ENCODE measurements around the gene ARHGAP26.

The ARHGAP26 gene

GRCh38 chr5:143172739-143173138 is 402.6 kb downstream of the ARHGAP26 start:
- Mint-ChIP-seq H3K27ac (no peak overlapping the region), H3K27me3 (no peaks in the 10 kb centered on the region), H3K36me3 (peaks cover 4% of the 10 kb centered on the region), H3K9me3 (no peaks in the 10 kb centered on the region), H3K4me3 (no peak overlapping the region), H3K4me1 (no peaks in the 10 kb centered on the region)
- DNase-seq (ENCODE audit: low spot score in 2 of 2) (no peak), ATAC-seq (ENCODE audit: low read depth) (no peak)

GRCh38 chr5:143173139-143173889 is 403.1 kb downstream of the ARHGAP26 start:
- no peaks in the 10 kb centered on the region for H3K9me3 Mint-ChIP-seq
- H3K27me3 Mint-ChIP-seq, result no peaks in the 10 kb centered on the region
- no peaks in the 10 kb centered on the region for H3K4me1 Mint-ChIP-seq
- ATAC-seq (ENCODE audit: low read depth) (no peak), DNase-seq (ENCODE audit: low spot score in 2 of 2) (no peak)
- H3K36me3 Mint-ChIP-seq, result peaks cover 4% of the 10 kb centered on the region
- H3K27ac Mint-ChIP-seq, result no peak overlapping the region
- no peak overlapping the region for H3K4me3 Mint-ChIP-seq

- DNase-seq (ENCODE audit: low spot score in 2 of 2) (no peak), ATAC-seq (ENCODE audit: low read depth) (no peak)
- H3K27me3 Mint-ChIP-seq, result no peaks in the 10 kb centered on the region
- no peak overlapping the region for H3K27ac Mint-ChIP-seq
- H3K4me3 Mint-ChIP-seq, result no peak overlapping the region
- H3K9me3 Mint-ChIP-seq, result no peaks in the 10 kb centered on the region
- H3K4me1 Mint-ChIP-seq, result no peaks in the 10 kb centered on the region
- peaks cover 4% of the 10 kb centered on the region for H3K36me3 Mint-ChIP-seq
Measured at GRCh38 chr5:143174714-143175398, 404.7 kb downstream of the ARHGAP26 start.

GRCh38 chr5:143176048-143176447 is 405.9 kb downstream of the ARHGAP26 start:
- ATAC-seq (ENCODE audit: low read depth) (no peak), DNase-seq (ENCODE audit: low spot score in 2 of 2) (no peak)
- Mint-ChIP-seq H3K27me3 (no peaks in the 10 kb centered on the region), H3K27ac (no peak overlapping the region), H3K4me3 (no peak overlapping the region), H3K9me3 (no peaks in the 10 kb centered on the region), H3K36me3 (peaks cover 4% of the 10 kb centered on the region), H3K4me1 (no peaks in the 10 kb centered on the region)

- Mint-ChIP-seq H3K27me3 (no peaks in the 10 kb centered on the region), H3K36me3 (peaks cover 4% of the 10 kb centered on the region), H3K4me1 (peaks cover 6% of the 10 kb centered on the region), H3K9me3 (no peaks in the 10 kb centered on the region), H3K4me3 (no peak overlapping the region), H3K27ac (no peak overlapping the region)
- DNase-seq (ENCODE audit: low spot score in 2 of 2) (no peak), ATAC-seq (ENCODE audit: low read depth) (no peak)
Measured at GRCh38 chr5:143177263-143177983, 407.2 kb downstream of the ARHGAP26 start.

- Mint-ChIP-seq H3K27me3 (no peaks in the 10 kb centered on the region), H3K27ac (no peak overlapping the region), H3K4me3 (no peak overlapping the region), H3K36me3 (no peaks in the 10 kb centered on the region), H3K4me1 (peaks cover 18% of the 10 kb centered on the region), H3K9me3 (no peaks in the 10 kb centered on the region)
- ATAC-seq (ENCODE audit: low read depth), result no peak
- no peak for DNase-seq (ENCODE audit: low spot score in 2 of 2)
Measured at GRCh38 chr5:143179126-143179740, 409.1 kb downstream of the ARHGAP26 start.

GRCh38 chr5:143180751-143181150 is 410.6 kb downstream of the ARHGAP26 start:
- H3K4me3 Mint-ChIP-seq, result no peak overlapping the region
- no peaks in the 10 kb centered on the region for H3K36me3 Mint-ChIP-seq
- H3K27me3 Mint-ChIP-seq, result no peaks in the 10 kb centered on the region
- DNase-seq (ENCODE audit: low spot score in 2 of 2) (no peak), ATAC-seq (ENCODE audit: low read depth) (no peak)
- H3K4me1 Mint-ChIP-seq, result peaks cover 18% of the 10 kb centered on the region
- no peak overlapping the region for H3K27ac Mint-ChIP-seq
- H3K9me3 Mint-ChIP-seq, result no peaks in the 10 kb centered on the region

- Mint-ChIP-seq H3K9me3 (no peaks in the 10 kb centered on the region), H3K4me1 (peaks cover 18% of the 10 kb centered on the region), H3K27ac (no peak overlapping the region), H3K4me3 (no peak overlapping the region), H3K27me3 (no peaks in the 10 kb centered on the region), H3K36me3 (no peaks in the 10 kb centered on the region)
- ATAC-seq (ENCODE audit: low read depth) (no peak), DNase-seq (ENCODE audit: low spot score in 2 of 2) (no peak)
Measured at GRCh38 chr5:143181173-143181572, 411.0 kb downstream of the ARHGAP26 start.

GRCh38 chr5:143182106-143182505 is 411.9 kb downstream of the ARHGAP26 start:
- peaks cover 18% of the 10 kb centered on the region for H3K4me1 Mint-ChIP-seq
- H3K27ac Mint-ChIP-seq, result no peak overlapping the region
- H3K27me3 Mint-ChIP-seq, result no peaks in the 10 kb centered on the region
- ATAC-seq (ENCODE audit: low read depth), result no peak
- no peak overlapping the region for H3K4me3 Mint-ChIP-seq
- H3K36me3 Mint-ChIP-seq, result no peaks in the 10 kb centered on the region
- H3K9me3 Mint-ChIP-seq, result no peaks in the 10 kb centered on the region
- DNase-seq (ENCODE audit: low spot score in 2 of 2), result no peak

GRCh38 chr5:143182901-143183820 is 413.0 kb downstream of the ARHGAP26 start:
- Mint-ChIP-seq H3K36me3 (no peaks in the 10 kb centered on the region), H3K27me3 (no peaks in the 10 kb centered on the region), H3K4me1 (peaks cover 18% of the 10 kb centered on the region), H3K4me3 (peak overlapping the region; percentile 51), H3K9me3 (no peaks in the 10 kb centered on the region), H3K27ac (peak overlapping the region; percentile 21)
- ATAC-seq (ENCODE audit: low read depth) (peak; percentile 69), DNase-seq (ENCODE audit: low spot score in 2 of 2) (no peak)

GRCh38 chr5:143183989-143184388 is 413.8 kb downstream of the ARHGAP26 start:
- peaks cover 18% of the 10 kb centered on the region for H3K4me1 Mint-ChIP-seq
- H3K27ac Mint-ChIP-seq, result peak overlapping the region; percentile 21
- H3K4me3 Mint-ChIP-seq, result no peak overlapping the region

GRCh38 chr5:143186623-143187022 is 416.4 kb downstream of the ARHGAP26 start:
- H3K4me1 Mint-ChIP-seq, result peaks cover 16% of the 10 kb centered on the region
- peaks cover 12% of the 10 kb centered on the region for H3K36me3 Mint-ChIP-seq
- no peak overlapping the region for H3K27ac Mint-ChIP-seq
- H3K9me3 Mint-ChIP-seq, result peaks cover 3% of the 10 kb centered on the region
- ATAC-seq (ENCODE audit: low read depth) (no peak), DNase-seq (ENCODE audit: low spot score in 2 of 2) (no peak)
- no peaks in the 10 kb centered on the region for H3K27me3 Mint-ChIP-seq
- no peak overlapping the region for H3K4me3 Mint-ChIP-seq

More at GRCh38 chr5:143183989-143184388, 413.8 kb downstream of the ARHGAP26 start:
- peaks cover 5% of the 10 kb centered on the region for H3K36me3 Mint-ChIP-seq
- ATAC-seq (ENCODE audit: low read depth), result no peak
- DNase-seq (ENCODE audit: low spot score in 2 of 2), result no peak
- H3K27me3 Mint-ChIP-seq, result no peaks in the 10 kb centered on the region
- no peaks in the 10 kb centered on the region for H3K9me3 Mint-ChIP-seq

- Mint-ChIP-seq H3K4me3 (no peak overlapping the region), H3K9me3 (peaks cover 7% of the 10 kb centered on the region), H3K27ac (no peak overlapping the region), H3K27me3 (no peaks in the 10 kb centered on the region), H3K4me1 (peaks cover 12% of the 10 kb centered on the region), H3K36me3 (peaks cover 16% of the 10 kb centered on the region)
- DNase-seq (ENCODE audit: low spot score in 2 of 2) (no peak), ATAC-seq (ENCODE audit: low read depth) (no peak)
Measured at GRCh38 chr5:143187495-143187894, 417.3 kb downstream of the ARHGAP26 start.
